ENCODE measurements around the gene PRRT4.

DNA sequence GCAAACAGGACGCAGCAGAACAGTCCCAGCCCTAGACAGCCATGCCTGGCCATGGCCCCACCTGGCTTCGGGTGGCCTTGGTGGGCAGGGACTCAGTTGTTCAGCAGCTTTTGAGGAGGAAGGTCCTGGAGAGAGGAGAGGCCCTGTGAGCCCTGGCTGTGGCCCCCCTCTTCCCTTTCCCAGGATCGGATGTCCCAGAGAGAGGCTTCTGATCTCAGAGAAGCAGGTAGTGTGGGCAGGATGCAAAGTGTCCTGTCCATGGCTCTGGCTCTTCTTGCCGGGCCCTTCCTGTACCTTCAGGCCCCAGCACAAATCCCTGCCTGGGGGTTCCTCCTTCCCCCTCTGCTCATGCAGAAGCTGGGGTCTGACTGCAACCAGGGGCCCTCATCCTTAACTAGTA lies 1.6 kb downstream of the PRRT4 start:
- TF ChIP-seq, protein P1, sequence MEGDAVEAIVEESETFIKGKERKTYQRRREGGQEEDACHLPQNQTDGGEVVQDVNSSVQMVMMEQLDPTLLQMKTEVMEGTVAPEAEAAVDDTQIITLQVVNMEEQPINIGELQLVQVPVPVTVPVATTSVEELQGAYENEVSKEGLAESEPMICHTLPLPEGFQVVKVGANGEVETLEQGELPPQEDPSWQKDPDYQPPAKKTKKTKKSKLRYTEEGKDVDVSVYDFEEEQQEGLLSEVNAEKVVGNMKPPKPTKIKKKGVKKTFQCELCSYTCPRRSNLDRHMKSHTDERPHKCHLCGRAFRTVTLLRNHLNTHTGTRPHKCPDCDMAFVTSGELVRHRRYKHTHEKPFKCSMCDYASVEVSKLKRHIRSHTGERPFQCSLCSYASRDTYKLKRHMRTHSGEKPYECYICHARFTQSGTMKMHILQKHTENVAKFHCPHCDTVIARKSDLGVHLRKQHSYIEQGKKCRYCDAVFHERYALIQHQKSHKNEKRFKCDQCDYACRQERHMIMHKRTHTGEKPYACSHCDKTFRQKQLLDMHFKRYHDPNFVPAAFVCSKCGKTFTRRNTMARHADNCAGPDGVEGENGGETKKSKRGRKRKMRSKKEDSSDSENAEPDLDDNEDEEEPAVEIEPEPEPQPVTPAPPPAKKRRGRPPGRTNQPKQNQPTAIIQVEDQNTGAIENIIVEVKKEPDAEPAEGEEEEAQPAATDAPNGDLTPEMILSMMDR (IDR thresholded peaks at IDR 0.05; ENCODE audit: low read length): no peak
- TF ChIP-seq EZH2 (IDR thresholded peaks at IDR 0.05; ENCODE audit: borderline replicate concordance, low read length): no peak
